Neuronal stem cell (in vitro differentiated cells): ENCODE data around the gene PTOV1.

Experiments
- DNase-seq: peaks from one replicate; pipeline ENCODE4 v3.0.0-alpha.2; 2013; ENCODE audit warnings: low spot score
- H2AFZ ChIP-seq: one replicate; pipeline ENCODE4 v1.6.1; 2013; ENCODE audit warnings: mild to moderate bottlenecking, low read length, inconsistent platforms
- H2AK5ac ChIP-seq: 2 replicates; pipeline ENCODE4 v1.6.1; 2013; ENCODE audit warnings: low read depth, mild to moderate bottlenecking, inconsistent platforms, low read length, moderate library complexity, mixed read lengths
- H2BK120ac ChIP-seq: 2 replicates; pipeline ENCODE4 v1.6.1; 2013; ENCODE audit warnings: low read depth, mild to moderate bottlenecking, inconsistent platforms, low read length, moderate library complexity, mixed read lengths
- H2BK12ac ChIP-seq: one replicate; pipeline ENCODE4 v1.6.1; 2013; ENCODE audit warnings: low read length, inconsistent platforms
- H2BK15ac ChIP-seq: 2 replicates; pipeline ENCODE4 v1.6.1; 2013; ENCODE audit warnings: mild to moderate bottlenecking, low read length, inconsistent platforms, mixed read lengths
- H2BK5ac ChIP-seq: one replicate; pipeline ENCODE4 v1.6.1; 2013; ENCODE audit warnings: inconsistent platforms, mild to moderate bottlenecking, low read length, moderate library complexity
- H3K14ac ChIP-seq: one replicate; pipeline ENCODE4 v1.6.1; 2013; ENCODE audit warnings: low read length, inconsistent platforms
- H3K18ac ChIP-seq: 2 replicates; pipeline ENCODE4 v1.6.1; 2013; ENCODE audit warnings: low read length, inconsistent platforms
- H3K23ac ChIP-seq: 2 replicates; pipeline ENCODE4 v1.6.1; 2013; ENCODE audit warnings: low read depth, mild to moderate bottlenecking, mixed read lengths, low read length, inconsistent platforms; ENCODE audit not compliant: poor library complexity
- H3K27ac ChIP-seq: replicated peaks from 3 replicates; pipeline ENCODE4 v1.5.1; 2013; ENCODE audit warnings: low read length, inconsistent platforms
- H3K27me3 ChIP-seq, 3 experiments: 2 replicates each; pipeline ENCODE4 v1.6.1; 2013; ENCODE audit warnings: low read length in 3 of 3, mild to moderate bottlenecking in 2 of 3, inconsistent platforms in 1 of 3, low read depth in 1 of 3, mixed read lengths in 1 of 3, moderate library complexity in 1 of 3; ENCODE audit not compliant: control insufficient read depth in 3 of 3, insufficient read depth in 3 of 3
- H3K36me3 ChIP-seq, 2 donors: replicated peaks in 1 of 2; 2 replicates each; pipeline ENCODE4 v1.6.1; 2013; ENCODE audit warnings: low read length in 2 of 2; ENCODE audit not compliant: control insufficient read depth in 2 of 2, insufficient read depth in 2 of 2
- H3K4ac ChIP-seq: 2 replicates; pipeline ENCODE4 v1.6.1; 2013; ENCODE audit warnings: inconsistent platforms, mild to moderate bottlenecking, low read length, moderate library complexity
- H3K4me1 ChIP-seq, 2 donors: 1 replicate in 1 of 2; 2 replicates in 1 of 2; pipeline ENCODE4 v1.6.1; 2013; ENCODE audit warnings: low read length in 2 of 2, low read depth in 1 of 2; ENCODE audit not compliant: control insufficient read depth in 2 of 2, insufficient read depth in 1 of 2
- H3K4me2 ChIP-seq: one replicate; pipeline ENCODE4 v1.6.1; 2013; ENCODE audit warnings: mild to moderate bottlenecking, low read length, inconsistent platforms; ENCODE audit not compliant: insufficient read depth, poor library complexity, severe bottlenecking
- H3K4me3 ChIP-seq, 2 donors: 2 replicates each; pipeline ENCODE4 v1.5.1; 2013; ENCODE audit warnings: low read length in 2 of 2, mild to moderate bottlenecking in 2 of 2, inconsistent platforms in 1 of 2, moderate library complexity in 1 of 2
- H3K79me1 ChIP-seq: one replicate; pipeline ENCODE4 v1.6.1; 2013; ENCODE audit warnings: low read depth, mild to moderate bottlenecking, inconsistent platforms, low read length, moderate library complexity
- H3K9ac ChIP-seq: one replicate; pipeline ENCODE4 v1.6.1; 2013; ENCODE audit warnings: mild to moderate bottlenecking, low read depth, low read length, inconsistent platforms; ENCODE audit not compliant: poor library complexity
- H3K9me3 ChIP-seq, 2 donors: replicated peaks in 1 of 2; 2 replicates each; pipeline versions ENCODE3 to v1.6.1; 2013; ENCODE audit warnings: low read length in 2 of 2, mild to moderate bottlenecking in 2 of 2, inconsistent platforms in 1 of 2, low read depth in 1 of 2, mixed read lengths in 1 of 2, moderate library complexity in 1 of 2; ENCODE audit not compliant: control insufficient read depth in 2 of 2, insufficient read depth in 1 of 2
- H4K8ac ChIP-seq: one replicate; pipeline ENCODE4 v1.6.1; 2013; ENCODE audit warnings: low read depth, mild to moderate bottlenecking, inconsistent platforms, low read length, moderate library complexity
- H4K91ac ChIP-seq: one replicate; pipeline ENCODE4 v1.6.1; 2013; ENCODE audit warnings: low read length, low read depth, mild to moderate bottlenecking, inconsistent platforms; ENCODE audit not compliant: poor library complexity
- WGBS, 2 donors: extraction: QIAGEN DNeasy Blood & Tissue Kit; methylation state at CpG; one replicate each; pipeline ENCODE4 v1.1.7; 2013; ENCODE audit warnings: missing lambda C conversion rate in 2 of 2, mixed read lengths in 1 of 2; ENCODE audit not compliant: insufficient read length in 2 of 2, insufficient replicate concordance in 1 of 2; ENCODE audit errors: extremely low coverage in 2 of 2; 5-methylcytosine and 5-hydroxymethylcytosine counted together

PTOV1 gene

GRCh38 chr19:49812997-49813861, 37.7 kb upstream of the PTOV1 start, which contains the start of gene FUZ:
Gene FUZ (minus strand): TSS chr19:49813292. CDS start chr19:49813106, 186 bp downstream.
- no CpG with 5 or more reads among the region's 45 CpGs for WGBS, 2 donors

DNA sequence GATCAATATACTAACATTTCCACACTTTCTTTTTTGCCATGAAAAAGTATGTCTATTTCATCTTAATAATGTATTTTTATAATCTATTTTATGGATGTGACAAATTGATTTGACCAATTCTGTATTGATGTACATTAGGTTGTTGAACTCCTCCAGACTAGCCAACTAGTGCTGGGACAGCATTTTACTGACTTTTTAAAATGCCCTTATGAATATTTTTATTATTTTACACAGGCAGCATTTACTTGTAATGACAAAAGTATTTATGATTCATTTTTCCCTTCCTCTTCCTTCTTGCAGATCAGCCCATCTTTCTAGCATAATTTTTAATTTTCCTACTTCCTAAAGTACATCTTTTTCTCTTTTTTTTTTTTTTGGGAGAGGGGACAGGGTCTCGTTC, 36.9 kb upstream of the PTOV1 start:
- Histone ChIP-seq H3K9ac (no peak overlapping the region), H3K27me3 (no peaks in the 10 kb centered on the region), H4K91ac (no peak overlapping the region), H2BK120ac (no peak overlapping the region), H2AK5ac (no peak overlapping the region), H2BK12ac (no peak overlapping the region), H2BK15ac (no peak overlapping the region), H3K14ac (no peak overlapping the region), H3K9me3 (peaks cover 0 to 2% of the 10 kb centered on the region in 2 donors), H3K23ac (no peak overlapping the region), H3K4me2 (no peak overlapping the region), H2BK5ac (no peak overlapping the region), H3K79me1 (peaks cover 7% of the 10 kb centered on the region), H2AFZ (peak overlapping the region; percentile 67), H4K8ac (no peak overlapping the region), H3K4ac (no peak overlapping the region), H3K27ac (peak overlapping the region; percentile 40), H3K4me1 (peaks cover 9 to 17% of the 10 kb centered on the region in 2 donors), H3K4me3 (no peak overlapping the region), H3K18ac (no peak overlapping the region), H3K36me3 (peaks cover 2 to 7% of the 10 kb centered on the region in 2 donors)
- no peak for DNase-seq
- WGBS, 2 donors: no CpG with 5 or more reads among the region's 1 CpG

More at GRCh38 chr19:49812997-49813861, 37.7 kb upstream of the PTOV1 start, which contains the start of gene FUZ:
- Histone ChIP-seq H3K36me3 (peaks cover 2 to 11% of the 10 kb centered on the region in 2 donors), H3K9me3 (peaks cover 0 to 2% of the 10 kb centered on the region in 2 donors), H3K9ac (peak within 1 kb of the TSS; percentile 93), H2BK120ac (no peak within 1 kb of the TSS), H3K23ac (peak within 1 kb of the TSS; percentile 17), H3K4me2 (peak within 1 kb of the TSS; percentile 98), H4K91ac (peak within 1 kb of the TSS; percentile 89), H3K27me3 (no peaks in the 10 kb centered on the region), H3K18ac (peak within 1 kb of the TSS; percentile 98), H3K4ac (peak within 1 kb of the TSS; percentile 78), H3K4me3 (peak within 1 kb of the TSS; percentile 64 to 97), H2AK5ac (peak within 1 kb of the TSS; percentile 95), H2BK5ac (peak within 1 kb of the TSS; percentile 97), H2BK15ac (peak within 1 kb of the TSS; percentile 95), H3K14ac (peak within 1 kb of the TSS; percentile 50), H3K79me1 (peaks cover 4% of the 10 kb centered on the region), H2BK12ac (no peak within 1 kb of the TSS), H2AFZ (peak within 1 kb of the TSS; percentile 87), H3K4me1 (peaks cover 8 to 18% of the 10 kb centered on the region in 2 donors), H3K27ac (peak within 1 kb of the TSS; percentile 95), H4K8ac (no peak within 1 kb of the TSS)
- peak; percentile 97 for DNase-seq

GRCh38 chr19:49816590-49816989, 34.4 kb upstream of the PTOV1 start:
- Histone ChIP-seq H3K27me3 (no peaks in the 10 kb centered on the region), H3K9ac (no peak overlapping the region), H2AK5ac (peak overlapping the region; percentile 79), H3K36me3 (peaks cover 9 to 17% of the 10 kb centered on the region in 2 donors), H4K8ac (no peak overlapping the region), H3K14ac (no peak overlapping the region), H2BK120ac (peak overlapping the region; percentile 81), H3K4me1 (peaks cover 11 to 15% of the 10 kb centered on the region in 2 donors), H2BK15ac (peak overlapping the region; percentile 43), H3K79me1 (peaks cover 8% of the 10 kb centered on the region), H3K4me3 (no peak overlapping the region), H3K23ac (no peak overlapping the region), H2BK5ac (peak overlapping the region; percentile 39), H3K4me2 (no peak overlapping the region), H3K9me3 (peaks cover 0 to 2% of the 10 kb centered on the region in 2 donors), H3K4ac (no peak overlapping the region), H2AFZ (no peak overlapping the region), H4K91ac (no peak overlapping the region), H2BK12ac (no peak overlapping the region), H3K18ac (no peak overlapping the region), H3K27ac (peak overlapping the region; percentile 69)
- DNase-seq: no peak
- no CpG with 5 or more reads among the region's 14 CpGs for WGBS, 2 donors
